ENCODE results near the gene C12orf75.
"Not testable (repeated sequence)": the region's sequence is repeated elsewhere in the genome, so short reads cannot be mapped to it uniquely, and the experiment has no call there.

Gene C12orf75

GRCh38 chr12:105310476-105311085 lies 19.9 kb upstream of the C12orf75 start:
- not testable (repeated sequence) for DNase-seq (ENCODE audit: low spot score)

GRCh38 chr12:105311936-105312335 lies 18.6 kb upstream of the C12orf75 start:
- DNase-seq (ENCODE audit: low spot score): not testable (repeated sequence)

- DNase-seq (ENCODE audit: low spot score): not testable (repeated sequence)
Observed at GRCh38 chr12:105313755-105314154, 16.7 kb upstream of the C12orf75 start.

- no peak for DNase-seq (ENCODE audit: low spot score)
Observed at GRCh38 chr12:105315130-105315529, 15.4 kb upstream of the C12orf75 start.

GRCh38 chr12:105315726-105316125 lies 14.8 kb upstream of the C12orf75 start:
- DNase-seq (ENCODE audit: low spot score): no peak

- DNase-seq (ENCODE audit: low spot score): no peak
Observed at GRCh38 chr12:105316931-105317852, 13.3 kb upstream of the C12orf75 start.

GRCh38 chr12:105317942-105318621 lies 12.4 kb upstream of the C12orf75 start:
- DNase-seq (ENCODE audit: low spot score): no peak

- no peak for DNase-seq (ENCODE audit: low spot score)
Observed at GRCh38 chr12:105318651-105319483, 11.6 kb upstream of the C12orf75 start.

- DNase-seq (ENCODE audit: low spot score): no peak
Observed at GRCh38 chr12:105319691-105320209, 10.7 kb upstream of the C12orf75 start.

GRCh38 chr12:105321125-105321524 lies 9.4 kb upstream of the C12orf75 start:
- DNase-seq (ENCODE audit: low spot score): no peak

- DNase-seq (ENCODE audit: low spot score): no peak
Observed at GRCh38 chr12:105322070-105322469, 8.4 kb upstream of the C12orf75 start.

- DNase-seq (ENCODE audit: low spot score): no peak
Observed at GRCh38 chr12:105324704-105325103, 5.8 kb upstream of the C12orf75 start.

- no peak for DNase-seq (ENCODE audit: low spot score)
Observed at GRCh38 chr12:105325117-105325516, 5.4 kb upstream of the C12orf75 start.

- no peak for DNase-seq (ENCODE audit: low spot score)
Observed at GRCh38 chr12:105329926-105330282, 587 bp upstream of the C12orf75 start.

GRCh38 chr12:105330931-105331804 lies 677 bp downstream of the C12orf75 start:
- DNase-seq (ENCODE audit: low spot score): peak; percentile 7

- DNase-seq (ENCODE audit: low spot score): no peak
Observed at GRCh38 chr12:105331805-105332251, 1.3 kb downstream of the C12orf75 start.

GRCh38 chr12:105332286-105332685 lies 1.8 kb downstream of the C12orf75 start:
- not testable (repeated sequence) for DNase-seq (ENCODE audit: low spot score)

GRCh38 chr12:105332925-105333324 lies 2.4 kb downstream of the C12orf75 start:
- no peak for DNase-seq (ENCODE audit: low spot score)

GRCh38 chr12:105334001-105334400 lies 3.5 kb downstream of the C12orf75 start:
- DNase-seq (ENCODE audit: low spot score): no peak

- DNase-seq (ENCODE audit: low spot score): no peak
Observed at GRCh38 chr12:105334582-105334981, 4.1 kb downstream of the C12orf75 start.

GRCh38 chr12:105335856-105336255 lies 5.4 kb downstream of the C12orf75 start:
- no peak for DNase-seq (ENCODE audit: low spot score)
